RWPE2 (cell line): ENCODE results near the gene ADCY3.

Experiments
- ATAC-seq: fragments of 200-7000 bp; cut with Tn5 transposase; 3 replicates; pipeline ENCODE4 v1.9.1; 2021; ENCODE audit warnings: low read depth
- DNase-seq: peaks from one replicate; pipeline ENCODE4 v3.0.0-alpha.2; 2020; ENCODE audit warnings: low spot score
- H3K27ac ChIP-seq: fragments of 450-650 bp; 2 replicates; pipeline ENCODE4 v1.5.1; 2017; ENCODE audit warnings: mild to moderate bottlenecking; ENCODE audit not compliant: poor library complexity, severe bottlenecking
- H3K27me3 ChIP-seq: fragments of 250-450 bp; sonication (Bioruptor Pico); 2 replicates; pipeline ENCODE4 v1.5.1; 2021; ENCODE audit warnings: mild to moderate bottlenecking, moderate library complexity; ENCODE audit not compliant: insufficient read depth, poor library complexity, severe bottlenecking
- H3K36me3 ChIP-seq: fragments of 250-450 bp; sonication (Bioruptor Pico); 2 replicates; pipeline ENCODE4 v1.5.1; 2020; ENCODE audit warnings: low read depth, mild to moderate bottlenecking, moderate library complexity
- H3K4me1 ChIP-seq: fragments of 250-450 bp; sonication (Bioruptor Pico); 2 replicates; pipeline ENCODE4 v1.5.1; 2021; ENCODE audit warnings: mild to moderate bottlenecking, moderate library complexity; ENCODE audit not compliant: insufficient read depth, poor library complexity, severe bottlenecking
- H3K4me3 ChIP-seq: fragments of 250-450 bp; sonication (Bioruptor Pico); 2 replicates; pipeline ENCODE4 v1.5.1; 2021; ENCODE audit warnings: mild to moderate bottlenecking, moderate library complexity; ENCODE audit not compliant: severe bottlenecking
- H3K9me3 ChIP-seq: fragments of 250-450 bp; sonication (Bioruptor Pico); 2 replicates; pipeline ENCODE4 v1.5.1; 2021; ENCODE audit warnings: mild to moderate bottlenecking, moderate library complexity; ENCODE audit not compliant: severe bottlenecking
- CTCF ChIP-seq: fragments of 450-650 bp; IDR thresholded peaks from one replicate; pipeline ENCODE4 v1.5.1; 2017; ENCODE audit warnings: mild to moderate bottlenecking, moderate library complexity; ENCODE audit not compliant: poor library complexity, severe bottlenecking

Gene ADCY3

GRCh38 chr2:24903161-24904103, 16.6 kb downstream of the ADCY3 start:
- DNase-seq = no peak
- Histone ChIP-seq H3K36me3 (peaks cover 4% of the 10 kb centered on the region), H3K27ac (no peak overlapping the region), H3K4me1 (no peaks in the 10 kb centered on the region), H3K27me3 (no peaks in the 10 kb centered on the region), H3K9me3 (no peaks in the 10 kb centered on the region), H3K4me3 (no peak overlapping the region)
- ATAC-seq = no peak
- TF ChIP-seq CTCF = no peak

- DNase-seq = no peak
- H3K27me3 ChIP-seq = no peaks in the 10 kb centered on the region
- peaks cover 4% of the 10 kb centered on the region for H3K36me3 ChIP-seq
- peaks cover 6% of the 10 kb centered on the region for H3K9me3 ChIP-seq
- no peak overlapping the region for H3K27ac ChIP-seq
- no peak overlapping the region for H3K4me3 ChIP-seq
- ATAC-seq = no peak
- H3K4me1 ChIP-seq = no peaks in the 10 kb centered on the region
- TF ChIP-seq CTCF = no peak
Measured at GRCh38 chr2:24899361-24899910, 20.6 kb downstream of the ADCY3 start.

GRCh38 chr2:24898122-24899109, 21.6 kb downstream of the ADCY3 start:
- peaks cover 2% of the 10 kb centered on the region; the same call in 1 of the 2 replicates for H3K36me3 ChIP-seq
- no peak for ATAC-seq
- no peaks in the 10 kb centered on the region for H3K27me3 ChIP-seq
- no peak overlapping the region for H3K27ac ChIP-seq
- H3K4me3 ChIP-seq = no peak overlapping the region
- H3K4me1 ChIP-seq = no peaks in the 10 kb centered on the region
- TF ChIP-seq CTCF = no peak
- no peak for DNase-seq
- peaks cover 10% of the 10 kb centered on the region for H3K9me3 ChIP-seq

- peaks cover 6% of the 10 kb centered on the region; the same call in 1 of the 2 replicates for H3K36me3 ChIP-seq
Measured at GRCh38 chr2:24894750-24895149, 25.3 kb downstream of the ADCY3 start.

More at GRCh38 chr2:24894750-24895149, 25.3 kb downstream of the ADCY3 start:
- ATAC-seq (no peak), DNase-seq (no peak)
- peaks cover 10% of the 10 kb centered on the region for H3K9me3 ChIP-seq
- no peaks in the 10 kb centered on the region for H3K4me1 ChIP-seq
- no peak for TF ChIP-seq CTCF
- no peaks in the 10 kb centered on the region for H3K27me3 ChIP-seq
- no peak overlapping the region for H3K4me3 ChIP-seq
- H3K27ac ChIP-seq = no peak overlapping the region
